Measurements from ENCODE around the gene CTSD.

CTSD gene

DNA sequence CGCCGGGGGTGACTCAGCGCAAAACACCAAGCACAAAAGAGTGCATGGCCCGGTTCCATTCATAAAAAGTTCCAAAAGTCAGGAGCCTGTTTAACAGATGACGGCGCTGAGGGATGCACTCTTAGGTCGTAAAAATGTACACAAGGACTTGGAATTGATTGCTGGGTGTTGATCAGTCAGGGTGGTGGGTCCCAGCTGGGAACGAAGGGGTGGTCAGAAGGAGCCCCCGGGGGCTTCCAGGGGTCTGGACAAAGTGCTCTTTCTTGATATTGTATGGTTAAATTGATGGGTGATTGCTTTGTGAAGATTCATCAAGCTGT is 34.1 kb downstream of the CTSD start:
- DNase-seq (ENCODE audit: low spot score) = no peak

DNA sequence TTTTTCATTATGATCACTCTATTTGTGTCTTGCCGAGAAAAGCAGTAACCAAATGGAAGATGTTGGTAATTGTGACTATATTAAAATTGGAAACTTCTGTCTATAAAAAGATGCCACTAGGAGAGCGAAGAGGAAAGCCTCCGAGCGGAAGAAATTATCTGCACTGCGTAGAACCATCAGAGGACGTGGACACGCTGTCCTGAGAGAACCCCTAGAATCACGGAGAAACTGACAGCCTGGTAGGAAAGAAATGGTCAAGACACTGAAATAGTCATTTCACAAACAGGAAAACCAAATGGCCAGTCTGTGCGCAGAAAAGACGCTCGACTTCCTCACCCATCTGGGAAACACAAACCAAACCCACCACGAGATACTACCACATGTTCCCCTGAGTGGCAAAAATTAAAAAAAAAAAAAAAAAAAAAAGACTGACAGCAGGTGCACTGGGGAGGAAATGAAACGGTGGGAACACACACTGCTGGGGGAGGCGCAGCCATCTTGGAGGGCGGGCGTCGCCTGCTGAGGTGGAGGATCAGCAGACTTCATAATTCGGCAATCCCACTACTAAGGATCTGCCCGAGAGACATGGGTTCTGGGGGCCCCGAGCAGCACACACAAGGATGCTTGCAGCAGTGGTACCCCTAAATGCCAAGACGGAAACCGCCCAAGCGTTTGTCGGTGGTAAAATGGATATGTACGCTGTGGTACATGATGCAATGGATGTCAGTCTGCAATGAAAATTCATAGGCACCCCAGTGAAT is 34.6 kb downstream of the CTSD start:
- no peak for DNase-seq (ENCODE audit: low spot score)

DNA sequence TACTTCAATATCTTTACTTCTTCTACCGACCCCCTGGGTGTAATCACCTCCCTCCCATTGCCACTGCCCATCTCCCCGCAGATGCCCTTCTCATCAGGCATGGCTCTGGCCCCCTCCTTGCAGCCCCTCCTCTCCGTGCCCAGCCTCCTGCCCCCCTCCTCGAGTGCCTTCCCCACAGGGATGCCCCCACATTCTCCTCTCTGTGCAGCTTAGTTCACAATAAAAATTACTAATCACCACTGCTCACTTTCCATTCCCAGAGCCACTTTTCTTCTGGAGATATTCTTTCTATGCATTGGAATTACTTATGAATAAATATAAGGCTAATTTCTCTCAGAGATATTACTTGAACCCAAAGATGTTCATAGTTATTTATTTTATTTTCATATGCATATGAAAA is 35.4 kb downstream of the CTSD start:
- DNase-seq (ENCODE audit: low spot score) = no peak

DNA sequence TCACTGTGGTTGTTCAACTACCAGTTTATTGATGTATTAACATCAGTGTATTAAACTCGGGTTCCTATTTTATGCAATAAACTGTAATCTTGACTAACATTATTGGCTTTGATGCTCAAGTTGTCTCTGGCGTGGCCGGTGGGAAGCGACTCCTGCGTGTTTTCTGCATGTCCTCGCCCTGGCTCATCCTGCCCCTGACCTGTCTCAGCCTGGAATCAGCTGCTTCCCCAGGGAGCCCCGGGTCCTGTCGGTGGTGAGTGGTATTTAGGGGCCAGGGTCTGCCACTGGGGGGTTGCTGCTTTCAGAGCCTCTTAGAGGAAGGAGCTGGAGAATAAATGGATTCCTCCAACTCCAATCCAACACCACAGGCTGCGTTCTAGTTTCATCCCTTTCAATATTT is 35.9 kb downstream of the CTSD start:
- no peak for DNase-seq (ENCODE audit: low spot score)

DNA sequence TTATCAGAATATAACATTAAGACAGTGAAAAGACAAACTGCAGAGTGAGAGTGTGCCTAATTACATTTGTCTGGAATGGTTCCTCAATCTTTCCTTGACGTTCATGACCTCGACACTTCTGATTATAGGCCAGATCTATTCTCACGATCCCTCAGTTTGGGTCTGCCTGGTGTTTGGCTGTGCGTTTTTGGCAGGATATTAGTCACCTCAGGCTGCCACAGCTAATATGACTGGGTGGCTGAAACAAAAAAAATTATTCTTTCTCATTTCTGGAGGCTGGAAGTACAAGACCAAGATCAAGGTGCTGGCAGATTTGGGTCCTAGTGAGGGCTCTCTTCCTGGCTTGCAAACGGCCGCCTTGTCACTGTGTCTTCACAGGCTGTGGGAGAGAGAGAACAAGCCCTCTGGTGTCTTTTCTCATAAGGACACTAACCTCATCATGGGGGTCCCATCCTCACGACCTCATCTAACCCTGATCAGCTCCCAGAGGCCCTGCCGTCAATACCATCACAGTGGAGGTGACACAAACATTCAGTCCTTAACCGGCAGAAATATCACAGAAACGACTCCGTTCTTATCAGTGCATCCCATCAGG is 36.5 kb downstream of the CTSD start:
- no peak for DNase-seq (ENCODE audit: low spot score)

DNA sequence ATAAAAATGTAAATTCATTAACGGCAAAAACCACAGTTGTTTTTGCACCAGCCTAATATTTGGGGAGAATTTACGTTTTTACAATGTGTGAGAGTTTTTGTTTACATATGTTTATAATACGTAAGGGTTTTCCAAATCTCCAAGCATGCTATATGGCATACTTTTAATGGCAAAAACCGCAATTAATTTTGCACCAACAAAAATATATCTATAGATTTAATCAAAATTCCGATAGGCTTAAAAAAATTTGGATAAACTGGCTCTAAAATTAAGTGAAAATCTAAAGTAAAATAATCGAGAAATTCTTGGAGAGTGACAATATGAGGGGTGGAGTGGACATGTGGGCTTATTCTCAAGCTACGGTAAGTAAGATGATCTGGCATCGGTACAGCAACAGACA is 43.9 kb downstream of the CTSD start:
- DNase-seq (ENCODE audit: low spot score) = no peak

DNA sequence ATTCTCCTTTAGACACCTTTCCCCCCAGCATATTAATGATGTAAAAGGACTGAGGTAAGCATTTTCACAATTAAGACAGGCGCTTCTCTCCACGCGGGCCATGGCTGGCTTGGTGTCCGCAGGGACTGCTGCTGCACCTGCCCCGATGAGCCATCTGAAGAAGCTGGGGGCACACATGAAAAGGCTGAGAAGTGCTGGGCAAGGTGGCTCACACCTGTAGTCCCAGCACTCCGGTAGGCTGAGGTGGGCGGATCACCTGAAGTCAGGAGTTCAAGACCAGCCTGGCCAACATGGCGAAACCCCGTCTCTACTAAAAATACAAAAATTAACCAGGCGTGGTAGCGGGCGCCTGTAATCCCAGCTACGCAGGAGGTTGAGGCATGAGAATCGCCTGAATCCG is 45.4 kb downstream of the CTSD start:
- no peak for DNase-seq (ENCODE audit: low spot score)

DNA sequence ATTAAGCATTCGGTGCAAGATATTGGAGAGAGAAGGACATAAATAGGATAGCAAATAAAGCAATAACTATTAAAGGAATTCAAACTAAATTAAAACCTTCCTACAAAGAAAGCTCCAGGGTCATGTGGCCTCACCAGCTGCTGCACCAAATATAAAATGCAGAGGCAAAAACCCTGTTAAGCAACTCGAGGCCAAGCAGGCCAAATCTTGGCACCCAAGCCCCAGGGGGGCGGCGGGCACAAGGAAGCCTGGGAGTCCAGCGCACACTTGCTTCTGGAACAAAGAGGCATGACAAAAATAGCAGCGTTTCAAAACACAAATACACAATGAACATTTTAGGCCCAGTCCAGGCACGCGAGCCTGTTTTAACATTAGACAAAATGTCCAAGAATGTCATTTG is 46.0 kb downstream of the CTSD start:
- DNase-seq (ENCODE audit: low spot score) = no peak

DNA sequence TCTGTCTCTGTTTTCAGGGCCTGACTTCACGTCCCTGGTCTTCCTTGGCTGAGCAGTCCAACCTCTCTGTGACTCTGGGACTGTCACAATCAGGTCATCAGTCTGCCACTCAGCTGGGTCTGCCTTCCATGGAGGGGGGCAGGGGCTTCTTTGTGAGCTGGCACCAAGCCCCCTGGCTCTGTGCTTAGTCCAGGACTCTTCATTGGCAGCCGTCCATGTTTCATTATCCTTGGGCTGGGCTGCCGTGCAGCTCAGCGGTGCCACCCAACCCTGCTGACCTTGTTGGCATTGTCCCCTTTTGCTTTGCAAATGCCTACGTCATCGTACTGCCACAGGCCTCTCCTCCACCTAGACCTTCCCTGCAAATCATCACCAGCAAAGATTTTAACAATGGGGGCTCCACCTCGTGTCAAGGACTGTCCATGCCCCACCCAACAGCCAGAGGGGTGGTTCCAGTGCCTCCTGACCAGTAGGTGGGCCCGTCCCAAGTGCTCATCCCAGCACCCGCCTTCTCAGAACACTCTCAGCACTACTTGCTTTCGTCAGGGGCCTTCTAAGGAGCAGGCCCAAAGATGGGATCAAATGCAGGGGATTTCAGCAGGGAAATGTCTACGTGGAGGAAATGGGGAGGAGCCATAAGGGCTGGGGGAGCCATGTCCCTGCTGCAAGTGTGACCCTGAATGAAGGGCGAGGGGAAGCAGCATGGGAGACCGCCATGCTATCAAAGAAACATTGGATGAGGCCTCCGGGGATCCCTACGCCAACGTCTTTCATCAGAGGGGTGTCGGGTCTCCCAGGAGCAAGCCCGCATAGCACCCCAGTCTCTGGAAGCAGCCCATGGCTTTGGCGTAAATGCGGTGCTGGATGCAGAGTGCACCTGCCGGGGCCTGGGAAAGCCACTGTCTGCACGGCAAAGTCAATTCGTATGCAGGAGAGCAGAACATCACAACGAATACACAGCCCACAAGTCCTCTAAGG is 48.5 kb downstream of the CTSD start:
- no peak for DNase-seq (ENCODE audit: low spot score)

DNA sequence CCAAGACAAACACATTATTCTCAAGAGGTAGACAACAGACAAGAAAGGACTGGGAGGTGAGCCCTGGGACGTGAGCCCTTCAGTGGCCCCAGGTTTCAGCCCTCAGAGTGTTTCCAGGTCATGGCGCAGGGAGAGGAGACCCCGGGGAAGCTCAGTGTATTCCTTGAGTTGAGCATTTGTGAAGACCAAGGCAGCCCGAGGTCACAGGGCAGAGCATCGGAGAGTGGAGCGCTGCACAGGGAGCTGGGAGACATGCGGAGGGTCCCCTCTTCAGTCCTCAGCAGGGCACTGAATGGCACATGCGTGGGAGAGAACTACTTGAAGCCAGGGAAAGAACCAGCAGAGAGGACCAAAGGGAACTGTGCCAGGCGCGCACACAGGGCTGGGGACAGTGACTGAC is 55.0 kb downstream of the CTSD start:
- DNase-seq (ENCODE audit: low spot score) = no peak

DNA sequence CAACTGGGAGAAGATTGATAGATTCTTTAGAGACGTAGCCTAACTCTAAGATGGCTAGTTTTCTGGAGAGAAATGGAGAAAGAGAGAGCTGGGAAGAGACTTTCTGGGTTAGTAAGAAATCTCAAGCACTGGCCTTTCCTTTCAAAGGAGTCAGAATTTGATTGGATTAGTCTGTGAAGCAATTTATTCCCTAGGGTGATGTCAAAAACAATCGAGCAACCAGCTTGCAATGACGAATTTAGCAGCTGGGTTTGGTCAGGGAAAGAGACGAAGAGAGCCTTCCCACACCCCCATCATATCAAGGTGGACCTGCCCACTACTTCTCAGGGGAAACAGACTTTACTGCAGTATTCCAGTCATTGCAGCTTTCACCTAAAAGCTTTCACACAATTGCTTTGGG is 56.0 kb downstream of the CTSD start:
- DNase-seq (ENCODE audit: low spot score) = no peak

DNA sequence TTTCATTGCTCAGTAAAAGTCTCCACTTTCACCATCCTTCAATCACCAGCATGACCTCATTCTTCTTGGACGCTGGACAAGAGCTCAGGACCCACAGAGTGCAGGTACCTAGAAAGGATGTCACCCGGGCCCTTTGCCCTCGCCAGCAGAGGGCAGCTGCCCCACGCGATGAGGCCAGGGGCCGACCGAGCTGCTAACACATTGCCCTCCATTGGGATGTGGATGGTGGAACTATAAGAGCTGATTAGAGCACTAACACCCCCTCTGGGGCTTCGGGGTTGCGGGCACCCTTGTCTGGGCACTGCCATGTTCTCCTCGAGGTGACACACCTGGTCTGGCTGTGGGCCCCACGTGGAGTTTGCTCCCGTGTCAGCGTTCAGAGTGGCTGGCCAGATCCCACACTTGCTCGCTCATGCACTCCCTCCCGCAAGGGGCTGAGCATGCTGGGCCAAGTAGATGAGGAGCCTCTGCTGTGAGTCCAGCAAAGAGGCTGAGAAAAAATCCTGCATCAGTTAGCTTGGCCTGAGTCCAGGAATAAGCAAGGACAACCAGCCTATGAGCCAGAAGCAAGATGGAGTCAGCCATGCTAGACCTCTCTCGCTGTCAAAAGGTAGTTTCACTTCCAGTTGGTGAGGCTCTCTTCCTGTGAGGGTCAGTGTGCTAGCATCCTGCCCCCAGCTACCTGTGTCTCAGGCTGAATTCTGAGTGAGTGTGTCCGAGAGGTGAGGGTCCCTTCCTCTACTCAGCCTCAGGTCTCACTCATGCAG is 56.9 kb downstream of the CTSD start:
- DNase-seq (ENCODE audit: low spot score) = no peak

DNA sequence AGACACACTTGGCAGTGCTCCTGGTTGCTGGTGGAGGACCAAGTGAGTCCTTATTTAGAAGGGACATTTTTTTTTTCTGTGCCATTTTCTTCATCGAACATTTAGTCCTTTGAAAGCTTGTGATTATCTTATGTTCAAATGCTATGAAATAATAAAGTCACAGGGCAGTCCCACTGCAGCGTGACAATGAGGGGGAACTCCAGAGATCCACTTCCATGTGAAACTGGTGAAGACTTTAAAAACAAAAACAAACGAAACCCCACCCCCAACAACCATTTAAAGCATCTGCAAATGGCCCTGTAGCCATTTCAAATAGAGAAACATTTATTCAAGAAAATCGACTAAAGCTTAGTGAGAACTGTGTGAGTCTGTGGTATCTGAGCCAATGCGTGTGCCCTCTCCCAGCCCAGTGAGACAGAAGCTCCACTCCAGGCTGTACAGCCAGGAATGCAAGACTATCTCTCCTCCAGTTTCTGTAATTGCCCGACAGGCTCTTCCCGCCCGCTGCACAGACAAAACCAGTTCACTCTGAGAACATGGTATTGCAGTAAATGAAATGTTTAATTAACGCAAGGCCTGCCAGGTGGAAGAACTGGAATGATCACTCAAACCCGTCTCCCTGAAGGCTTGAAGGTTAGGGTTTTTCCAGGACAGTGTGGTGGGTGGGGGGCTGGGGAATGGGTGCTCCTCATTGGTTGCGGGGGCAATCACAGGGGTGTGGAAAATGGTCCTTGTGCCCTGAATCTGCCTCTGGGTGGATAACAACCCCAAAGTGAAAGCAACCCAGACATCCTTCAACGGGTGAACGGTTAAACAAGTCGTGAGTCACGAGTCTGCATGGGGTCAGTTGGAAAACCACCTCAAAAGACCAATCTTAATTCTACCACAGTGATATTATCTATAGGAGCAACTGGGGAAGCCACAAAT is 58.3 kb downstream of the CTSD start:
- DNase-seq (ENCODE audit: low spot score) = no peak

DNA sequence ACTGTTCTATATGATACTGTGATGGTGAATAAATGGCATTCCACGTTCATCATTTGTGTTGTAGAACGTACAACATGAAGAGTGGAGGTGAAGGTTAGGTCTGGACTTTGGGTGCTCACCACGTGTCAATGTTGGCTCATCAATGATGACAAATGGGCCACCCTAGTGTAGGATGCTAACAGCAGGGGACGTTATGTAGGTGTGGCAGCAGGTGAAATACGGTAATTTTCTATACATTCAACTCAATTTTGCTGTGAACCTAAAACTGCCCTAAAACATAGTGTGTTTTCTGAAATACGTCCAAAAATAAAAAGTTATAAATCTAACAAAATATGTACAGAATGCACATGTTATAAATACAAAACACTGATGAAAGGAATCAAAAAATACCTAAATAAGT is 60.6 kb downstream of the CTSD start:
- DNase-seq (ENCODE audit: low spot score) = no peak

All from hepatic stellate cell (primary cell).